HepG2 (cell line): ENCODE measurements around the gene MRPL30. TPM values are rescaled to one million over a fixed set of nuclear protein-coding genes. Genes with fewer than 3 reads are reported as not detected.

ENCODE experiments used
- AHR ChIP-seq: IDR thresholded peaks from 2 replicates; pipeline ENCODE4 v1.6.1; 2018; ENCODE audit warnings: missing genetic modification reagents, missing compliant biosample characterization
- AKAP8 ChIP-seq: sonication (generic); formaldehyde crosslinking; IDR thresholded peaks from 2 replicates; pipeline ENCODE4 v1.5.1; 2020; ENCODE audit warnings: mild to moderate bottlenecking, missing genetic modification reagents
- ARID2 ChIP-seq: sonication (generic); formaldehyde crosslinking; IDR thresholded peaks from 2 replicates; pipeline ENCODE4 v1.8.1; 2022; ENCODE audit warnings: mild to moderate bottlenecking, missing genetic modification reagents, borderline replicate concordance
- ATF2 ChIP-seq: sonication (generic); formaldehyde crosslinking; IDR thresholded peaks from 2 replicates; pipeline ENCODE4 v1.4.0; 2020; ENCODE audit warnings: missing genetic modification reagents
- CBX5 ChIP-seq: sonication (generic); formaldehyde crosslinking; IDR thresholded peaks from 2 replicates; pipeline ENCODE4 v1.4.0; 2020; ENCODE audit warnings: missing genetic modification reagents, borderline replicate concordance
- EHMT2 ChIP-seq: fragments of 200-600 bp; sonication (generic); IDR thresholded peaks from 2 replicates; pipeline ENCODE4 v1.7.0; 2017; ENCODE audit warnings: antibody characterized with exemption, low read depth, low read length, borderline replicate concordance
- ERF ChIP-seq: IDR thresholded peaks from 2 replicates; pipeline ENCODE4 v1.6.1; 2018; ENCODE audit warnings: missing biosample characterization, missing genetic modification reagents
- KAT7 ChIP-seq: IDR thresholded peaks from 2 replicates; pipeline ENCODE4 v1.6.1; 2018; ENCODE audit warnings: borderline replicate concordance, missing compliant biosample characterization
- KLF12 ChIP-seq: sonication (generic); formaldehyde crosslinking; IDR thresholded peaks from 2 replicates; pipeline ENCODE4 v1.4.0; 2020; ENCODE audit warnings: missing genetic modification reagents, borderline replicate concordance
- SMAD3 ChIP-seq: sonication (generic); formaldehyde crosslinking; IDR thresholded peaks from 2 replicates; pipeline ENCODE4 v1.4.0; 2020; ENCODE audit warnings: missing genetic modification reagents
- SOX13 ChIP-seq, 3 experiments: fragments of 450-650 bp in 1 of 3; sonication (generic) in 1 of 3; formaldehyde crosslinking in 1 of 3; IDR thresholded peaks in 2 of 3; conservative IDR thresholded peaks in 1 of 3; 2 replicates each; pipeline versions ENCODE4 v1.5.0 to v1.6.1; 2016 to 2020; ENCODE audit warnings: antibody characterized with exemption in 1 of 3, mild to moderate bottlenecking in 1 of 3, missing compliant biosample characterization in 1 of 3, missing genetic modification reagents in 1 of 3, moderate library complexity in 1 of 3
- SP4 ChIP-seq: sonication (generic); formaldehyde crosslinking; IDR thresholded peaks from 2 replicates; pipeline ENCODE4 v1.8.1; 2023; ENCODE audit warnings: mild to moderate bottlenecking, missing genetic modification reagents
- STAT6 ChIP-seq: sonication (generic); formaldehyde crosslinking; IDR thresholded peaks from 2 replicates; pipeline ENCODE4 v1.4.0; 2020; ENCODE audit warnings: missing genetic modification reagents, mild to moderate bottlenecking, borderline replicate concordance
- ZBTB25 ChIP-seq: IDR thresholded peaks from 2 replicates; pipeline ENCODE4 v1.6.1; 2018; ENCODE audit warnings: missing genetic modification reagents
- ZNF256 ChIP-seq: sonication (generic); formaldehyde crosslinking; conservative IDR thresholded peaks from 2 replicates; pipeline ENCODE4 v1.4.0; 2020; ENCODE audit warnings: missing genetic modification reagents
- ZNF414 ChIP-seq: sonication (generic); formaldehyde crosslinking; IDR thresholded peaks from 2 replicates; pipeline ENCODE4 v1.5.0; 2020; ENCODE audit warnings: missing genetic modification reagents
- ZNF430 ChIP-seq: sonication (generic); formaldehyde crosslinking; IDR thresholded peaks from 2 replicates; pipeline ENCODE4 v1.9.0; 2021; ENCODE audit warnings: mild to moderate bottlenecking, missing genetic modification reagents
- ZSCAN21 ChIP-seq: sonication (generic); formaldehyde crosslinking; IDR thresholded peaks from 2 replicates; pipeline ENCODE4 v1.8.0; 2022; ENCODE audit warnings: mild to moderate bottlenecking, missing genetic modification reagents, moderate library complexity, borderline replicate concordance
- ZUFSP ChIP-seq: sonication (generic); formaldehyde crosslinking; IDR thresholded peaks from 2 replicates; pipeline ENCODE4 v1.9.0; 2021; ENCODE audit warnings: missing genetic modification reagents, mild to moderate bottlenecking, borderline replicate concordance
- polyA plus RNA-seq, 8 experiments: library from polyadenylated mRNA; depleted of rRNA in 3 of 8; stranded (reverse) in 7 of 8; unstranded in 1 of 8; fragments of >200 nt; fragmentation: Illumina TruSeq in 4 of 8; extraction: Trizol in 4 of 8; gene quantifications; 2 replicates each; pipeline versions ENCODE4 v1.2.1 to v1.2.3, GENCODE V29; 2011 to 2016; ENCODE audit warnings: low read depth in 4 of 8, missing spikeins in 1 of 8, mixed read lengths in 1 of 8; ENCODE audit not compliant: insufficient read depth in 1 of 8
- total RNA-seq, 5 experiments: library from RNA; depleted of rRNA; stranded (reverse); fragments of >200 nt; fragmentation: Illumina TruSeq; extraction: Trizol; gene quantifications; 2 replicates each; pipeline ENCODE4 v1.2.3, GENCODE V29; 2016; ENCODE audit warnings: low read depth in 1 of 5

Gene MRPL30
- total and polyA plus RNA-seq, 2 of the 13 experiments (the other 11 are each of a cell fraction or from before 2014, with no cell fraction given) = 30.2 to 75.3 TPM

GRCh38 chr2:99141110-99142108 is 39.6 kb upstream of the MRPL30 start, which contains the start of gene C2orf15 (continued):
- no peak; the same call in 1 of the 2 replicates for TF ChIP-seq STAT6 (CRISPR knock-in tag)
- TF ChIP-seq CBX5 (CRISPR knock-in tag) = peak; percentile 45; the same call in 1 of the 2 replicates
- TF ChIP-seq ARID2 = no peak
- 0 out of 2 replicates have a peak, but pooled peaks have one; percentile 37 for TF ChIP-seq ATF2 (CRISPR knock-in tag)
- TF ChIP-seq ZNF430 (CRISPR knock-in tag) = no peak; the same call in 1 of the 2 replicates
- TF ChIP-seq AKAP8 = peak; percentile 91; the same call in 1 of the 2 replicates
- TF ChIP-seq ZNF414 = no peak; the same call in none of the 2 replicates
- peak; percentile 43; the same call in 1 of the 2 replicates for TF ChIP-seq ERF
- no peak for TF ChIP-seq ZUFSP
- TF ChIP-seq SMAD3 (CRISPR knock-in tag) = no peak; the same call in none of the 2 replicates
- peak; percentile 90 for TF ChIP-seq KAT7
- TF ChIP-seq ZNF256 (CRISPR knock-in tag) = no peak
- TF ChIP-seq ZBTB25 (CRISPR knock-in tag) = peak; percentile 100
- TF ChIP-seq EHMT2 = no peak
- peak; percentile 96 for TF ChIP-seq SP4 (CRISPR knock-in tag)
- no peak; the same call in 1 of the 2 replicates for TF ChIP-seq ZSCAN21
- TF ChIP-seq KLF12 (CRISPR knock-in tag) = peak; percentile 91; the same call in 1 of the 2 replicates
- TF ChIP-seq AHR (CRISPR knock-in tag) = no peak; the same call in 1 of the 2 replicates
- TF ChIP-seq SOX13 (IDR thresholded peaks at IDR 0.05) = no peak
- TF ChIP-seq SOX13 (CRISPR knock-in tag; conservative IDR thresholded peaks at IDR 0.05 in 1 of 2, IDR thresholded peaks at IDR 0.05 in 1 of 2) = peak in 1 of 2 experiments; percentile 26; a peak in 1 of 4 replicates
